ENCODE results near the gene RUBCN. TPM values are rescaled to one million over a fixed set of nuclear protein-coding genes. Genes with fewer than 3 reads are reported as not detected.
"Not testable (repeated sequence)": the region's sequence is repeated elsewhere in the genome, so short reads cannot be mapped to it uniquely, and the experiment has no call there.

Gene RUBCN
- total RNA-seq, 1 donor from 2014 or later = 52.5 TPM

DNA sequence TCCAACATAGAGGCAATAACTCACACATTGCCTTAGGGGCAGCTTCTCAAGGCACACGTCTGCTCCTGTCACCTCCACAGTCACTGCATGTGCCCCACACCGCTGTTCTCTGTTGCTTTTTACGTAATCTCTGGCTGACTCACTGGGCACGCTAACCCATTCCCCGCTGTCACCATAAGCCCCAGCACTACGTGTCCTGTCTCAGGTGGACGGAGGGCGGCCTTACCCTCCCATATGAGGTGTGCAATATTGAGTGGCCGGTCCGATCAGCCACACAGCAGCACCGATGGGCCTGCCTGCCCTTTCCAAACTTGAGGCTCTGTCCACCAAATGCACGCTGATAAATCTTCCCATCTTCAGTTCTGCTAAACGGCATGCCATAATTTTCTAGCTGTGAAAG lies 115.2 kb downstream of the RUBCN start:
- intact Hi-C loops (cut with micrococcal nuclease) = not testable (repeated sequence)

Other genes starting within 250 kb of the RUBCN start
- gene BDH1, start 180.9 kb downstream of the RUBCN start, total RNA-seq = 71.0 and 71.2 TPM in 2 replicates
- gene FYTTD1, start 13.0 kb upstream of the RUBCN start, total RNA-seq = 53.1 and 54.2 TPM in 2 replicates
- gene LRCH3, start 54.4 kb upstream of the RUBCN start, total RNA-seq = 63.0 and 73.8 TPM in 2 replicates
- 874 and 916 TPM in 2 replicates for gene RPL35A, start 213.3 kb upstream of the RUBCN start, total RNA-seq
- gene LMLN, start 223.3 kb upstream of the RUBCN start, total RNA-seq = 1.9 and 2.5 TPM in 2 replicates

Measured in T-helper 1 cell treated with Interleukin-12 subunit alpha and Interleukin-12 subunit beta and Interleukin-4 antibody, amounts not matched to agents 30 ng/mL and 1 ng/mL, for 36 hours (primary cell).